ENCODE data around the gene IGSF3.
"Not testable (repeated sequence)": the region's sequence is repeated elsewhere in the genome, so short reads cannot be mapped to it uniquely, and the experiment has no call there.

GRCh38 chr1:116620392-116620791 lies 47.1 kb downstream of the IGSF3 start:
- not testable (repeated sequence) for TF ChIP-seq CTCF (conservative IDR thresholded peaks at IDR 0.05 in 1 of 2, IDR thresholded peaks at IDR 0.05 in 1 of 2; ENCODE audit: extremely low read depth in 1 of 2, insufficient read depth in 1 of 2, low read depth in 1 of 2, low read length in 2 of 2); EZH2 (IDR thresholded peaks at IDR 0.05; ENCODE audit: borderline replicate concordance, low read length)
